OCI-LY3 (cell line): ENCODE results near the gene PRRC2A.

Experiments
- H2AFZ ChIP-seq: fragments of 200-600, 300-600 bp; shearing (Covaris generic); 2 replicates; pipeline ENCODE4 v1.6.0; 2014; ENCODE audit warnings: antibody characterized with exemption, low read depth, low read length
- H3K27ac ChIP-seq: fragments of 200-600, 300-600 bp; sonication (generic); 2 replicates; pipeline ENCODE4 v1.5.1; 2014; ENCODE audit warnings: mild to moderate bottlenecking, low read length, moderate library complexity, mixed read lengths
- H3K27me3 ChIP-seq: fragments of 200-600, 300-600 bp; sonication (generic); 2 replicates; pipeline ENCODE4 v1.6.1; 2014; ENCODE audit warnings: low read depth, low read length, mixed read lengths
- H3K36me3 ChIP-seq: fragments of 200-600, 300-600 bp; sonication (generic); replicated peaks from 2 replicates; pipeline ENCODE3; 2014; ENCODE audit warnings: low read depth, low read length, mixed read lengths
- H3K4me1 ChIP-seq: fragments of 300-600, 200-600 bp; sonication (generic); 2 replicates; pipeline ENCODE4 v1.6.1; 2014; ENCODE audit warnings: low read length, mixed read lengths
- H3K4me2 ChIP-seq: fragments of 200-600, 300-600 bp; sonication (generic); 2 replicates; pipeline ENCODE4 v1.6.1; 2014; ENCODE audit warnings: low read length, mixed read lengths
- H3K4me3 ChIP-seq: fragments of 300-600, 200-600 bp; sonication (generic); 2 replicates; pipeline ENCODE4 v1.5.1; 2014; ENCODE audit warnings: antibody characterized with exemption, mild to moderate bottlenecking, low read length, moderate library complexity
- H3K79me2 ChIP-seq: fragments of 300-600, 200-600 bp; shearing (Covaris generic); 2 replicates; pipeline ENCODE4 v1.6.1; 2014; ENCODE audit warnings: mild to moderate bottlenecking, low read length, mixed read lengths
- H3K9ac ChIP-seq: fragments of 300-600, 200-600 bp; shearing (Covaris generic); 2 replicates; pipeline ENCODE4 v1.6.0; 2014; ENCODE audit warnings: mild to moderate bottlenecking, low read length, moderate library complexity
- H3K9me3 ChIP-seq: fragments of 200-600, 300-600 bp; shearing (Covaris generic); 2 replicates; pipeline ENCODE4 v1.6.1; 2014; ENCODE audit warnings: low read length, mixed read lengths; ENCODE audit not compliant: insufficient read depth
- H4K20me1 ChIP-seq: fragments of 200-600, 300-600 bp; sonication (generic); 2 replicates; pipeline ENCODE4 v1.6.1; 2016; ENCODE audit warnings: low read length, mixed read lengths; ENCODE audit not compliant: insufficient read depth
- EZH2phosphoT487 ChIP-seq: fragments of 200-600 bp; shearing (Covaris generic); IDR thresholded peaks from 2 replicates; pipeline ENCODE4 v1.6.1; 2018; ENCODE audit warnings: antibody characterized with exemption, mixed run types, low read depth
- TF ChIP-seq, protein P1 (sequence below): fragments of 200-600, 300-600 bp; sonication (generic); IDR thresholded peaks from 2 replicates; pipeline ENCODE4 v1.5.1; 2014; ENCODE audit warnings: antibody characterized with exemption, low read length, low read depth

Gene PRRC2A

DNA sequence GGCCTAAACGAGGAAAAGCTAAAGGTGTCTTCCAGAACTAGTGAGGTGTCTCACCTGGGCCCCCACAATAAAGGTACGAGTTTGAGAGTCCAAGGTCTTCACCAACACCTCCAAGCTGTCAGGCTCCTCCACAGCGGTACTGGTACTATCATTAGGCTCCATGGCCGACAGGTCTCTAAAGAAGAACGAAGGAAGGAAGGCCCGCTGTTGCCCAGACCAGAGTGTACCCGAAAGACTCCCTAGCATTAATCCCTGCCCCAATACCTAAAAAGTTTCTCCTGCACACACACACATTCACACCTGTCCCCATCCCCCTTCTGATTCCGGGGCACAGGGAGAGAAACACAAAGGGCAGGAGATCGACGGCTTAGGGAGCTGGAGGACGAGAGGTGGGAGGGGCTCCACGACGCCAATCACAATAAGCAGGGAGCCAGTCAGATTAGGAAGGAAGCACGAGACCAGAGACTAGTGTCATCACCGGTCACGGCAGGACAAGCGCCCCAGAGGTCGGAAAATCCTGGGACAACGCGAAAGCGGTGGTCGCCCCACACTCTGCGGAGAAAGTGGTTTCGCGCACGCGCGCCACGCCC lies 31.2 kb downstream of the PRRC2A start:
- Histone ChIP-seq H2AFZ (0 out of 2 replicates have a peak overlapping the region, but pooled peaks have one; percentile 41), H3K27ac (peak overlapping the region; percentile 91), H4K20me1 (peaks cover 2% of the 10 kb centered on the region; the same call in 1 of the 2 replicates), H3K4me3 (peak overlapping the region; percentile 96), H3K27me3 (no peaks in the 10 kb centered on the region), H3K36me3 (peaks cover 10% of the 10 kb centered on the region), H3K79me2 (peaks cover 39% of the 10 kb centered on the region), H3K4me1 (peaks cover 8% of the 10 kb centered on the region), H3K9me3 (no peaks in the 10 kb centered on the region), H3K4me2 (peak overlapping the region; percentile 87), H3K9ac (peak overlapping the region; percentile 94)
- TF ChIP-seq, protein P1, sequence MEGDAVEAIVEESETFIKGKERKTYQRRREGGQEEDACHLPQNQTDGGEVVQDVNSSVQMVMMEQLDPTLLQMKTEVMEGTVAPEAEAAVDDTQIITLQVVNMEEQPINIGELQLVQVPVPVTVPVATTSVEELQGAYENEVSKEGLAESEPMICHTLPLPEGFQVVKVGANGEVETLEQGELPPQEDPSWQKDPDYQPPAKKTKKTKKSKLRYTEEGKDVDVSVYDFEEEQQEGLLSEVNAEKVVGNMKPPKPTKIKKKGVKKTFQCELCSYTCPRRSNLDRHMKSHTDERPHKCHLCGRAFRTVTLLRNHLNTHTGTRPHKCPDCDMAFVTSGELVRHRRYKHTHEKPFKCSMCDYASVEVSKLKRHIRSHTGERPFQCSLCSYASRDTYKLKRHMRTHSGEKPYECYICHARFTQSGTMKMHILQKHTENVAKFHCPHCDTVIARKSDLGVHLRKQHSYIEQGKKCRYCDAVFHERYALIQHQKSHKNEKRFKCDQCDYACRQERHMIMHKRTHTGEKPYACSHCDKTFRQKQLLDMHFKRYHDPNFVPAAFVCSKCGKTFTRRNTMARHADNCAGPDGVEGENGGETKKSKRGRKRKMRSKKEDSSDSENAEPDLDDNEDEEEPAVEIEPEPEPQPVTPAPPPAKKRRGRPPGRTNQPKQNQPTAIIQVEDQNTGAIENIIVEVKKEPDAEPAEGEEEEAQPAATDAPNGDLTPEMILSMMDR: no peak
- TF ChIP-seq EZH2phosphoT487: no peak

DNA sequence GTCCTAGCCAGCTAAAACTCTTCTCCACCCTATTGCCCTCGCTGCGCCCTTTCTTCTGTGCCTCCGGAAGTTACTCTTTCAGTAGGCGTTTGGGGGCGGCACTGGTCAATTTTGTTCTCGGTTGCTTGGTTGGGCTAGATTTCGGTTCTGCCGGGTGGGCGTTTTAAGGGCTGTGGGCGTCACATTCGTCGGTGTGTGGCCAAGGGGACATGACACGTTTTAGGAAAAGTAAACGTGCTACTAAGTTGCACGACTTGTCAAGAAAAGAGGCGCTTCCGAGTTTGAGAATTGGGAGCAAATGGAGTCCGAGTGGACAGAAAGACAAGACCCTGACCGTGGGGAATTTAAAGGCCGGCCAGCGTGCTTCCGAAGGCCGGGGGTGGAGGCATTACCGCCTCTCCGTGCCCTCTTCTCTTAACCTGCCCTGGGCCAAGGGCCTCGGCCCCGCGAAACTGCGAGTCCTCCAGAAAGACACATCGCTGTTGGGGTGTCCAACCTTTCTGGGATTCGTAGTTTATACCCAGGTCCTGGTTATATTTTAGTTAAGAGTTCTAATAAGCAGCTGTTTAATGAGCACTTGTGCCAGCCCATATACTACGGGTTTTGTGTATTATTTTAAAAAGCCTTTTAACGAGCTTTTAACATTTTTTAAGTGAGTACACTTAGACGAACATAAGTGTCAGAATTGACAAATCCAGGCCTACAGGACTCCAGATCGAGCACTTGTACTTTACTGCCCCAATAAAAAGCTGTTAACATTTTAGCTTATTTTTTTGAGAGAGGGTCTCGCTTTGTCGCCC lies 32.6 kb downstream of the PRRC2A start:
- Histone ChIP-seq H3K9me3 (no peaks in the 10 kb centered on the region), H3K27me3 (no peaks in the 10 kb centered on the region), H4K20me1 (peaks cover 2% of the 10 kb centered on the region; the same call in 1 of the 2 replicates), H3K4me2 (peak overlapping the region; percentile 87), H3K79me2 (peaks cover 39% of the 10 kb centered on the region), H3K36me3 (peaks cover 6% of the 10 kb centered on the region), H3K4me3 (peak overlapping the region; percentile 96), H3K27ac (peak overlapping the region; percentile 91), H2AFZ (no peak overlapping the region), H3K9ac (peak overlapping the region; percentile 94), H3K4me1 (peaks cover 8% of the 10 kb centered on the region)
- TF ChIP-seq, protein P1: no peak; the same call in 1 of the 2 replicates
- TF ChIP-seq EZH2phosphoT487: no peak

DNA sequence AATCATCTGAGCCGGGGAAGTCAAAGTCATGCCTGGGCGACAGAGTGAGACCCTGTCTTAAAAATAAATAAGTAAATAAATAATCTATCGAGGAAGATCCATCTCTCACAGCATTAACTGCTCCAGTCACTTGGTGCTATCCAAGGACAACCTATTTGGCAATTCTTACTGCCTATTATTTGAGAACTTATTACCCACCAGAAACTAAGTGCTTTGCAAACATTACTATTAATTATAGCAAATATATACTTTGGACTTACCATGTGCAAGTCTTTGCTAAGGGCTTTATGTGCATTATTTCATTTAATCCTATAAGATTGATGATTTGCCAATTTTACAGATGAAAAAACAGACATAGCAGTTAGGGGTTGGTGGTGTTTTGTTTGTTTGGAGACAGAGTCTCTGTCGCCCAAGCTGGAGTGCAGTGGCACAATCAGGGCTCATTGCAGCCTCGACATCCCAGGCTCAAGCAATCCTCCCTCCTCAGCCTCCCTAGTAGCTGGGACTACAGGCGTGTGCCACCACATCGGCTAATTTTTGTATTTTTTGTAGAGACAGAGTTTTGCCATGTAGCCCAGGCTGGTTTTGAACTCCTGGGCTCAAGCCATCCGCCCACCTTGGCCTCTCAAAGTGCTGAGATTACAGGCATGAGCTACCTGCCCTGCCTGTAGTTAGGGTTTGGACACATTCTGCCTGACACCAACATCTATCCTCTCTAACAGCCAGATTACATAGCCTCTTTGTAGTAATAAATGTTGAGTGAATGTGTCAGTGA lies 34.2 kb downstream of the PRRC2A start:
- peaks cover 2% of the 10 kb centered on the region; the same call in 1 of the 2 replicates for H4K20me1 ChIP-seq
- TF ChIP-seq, protein P1: no peak
- no peak for TF ChIP-seq EZH2phosphoT487
- no peak overlapping the region for H3K27ac ChIP-seq
- no peaks in the 10 kb centered on the region for H3K9me3 ChIP-seq
- peaks cover 14% of the 10 kb centered on the region for H3K4me1 ChIP-seq
- H2AFZ ChIP-seq: no peak overlapping the region
- no peak overlapping the region for H3K9ac ChIP-seq
- H3K27me3 ChIP-seq: no peaks in the 10 kb centered on the region
- H3K4me2 ChIP-seq: no peak overlapping the region
- no peaks in the 10 kb centered on the region for H3K36me3 ChIP-seq
- H3K4me3 ChIP-seq: no peak overlapping the region
- peaks cover 41% of the 10 kb centered on the region for H3K79me2 ChIP-seq
